Fibroblast of pulmonary artery (primary cell): Measurements from ENCODE around the gene SLC5A1.

Source experiments
- DNase-seq: peaks from one replicate; pipeline ENCODE4 v3.0.0-alpha.2; 2010; ENCODE audit warnings: low read depth
- H3K4me3 ChIP-seq: replicated peaks from 2 replicates; pipeline ENCODE4 v1.5.1; 2011; ENCODE audit warnings: low read depth, mild to moderate bottlenecking, control low read depth, low read length, moderate library complexity
- TF ChIP-seq, protein P1 (sequence below): IDR thresholded peaks from 2 replicates; pipeline ENCODE4 v1.5.1; 2011; ENCODE audit warnings: mild to moderate bottlenecking, control low read depth, low read length, inconsistent platforms; ENCODE audit errors: missing control alignments

The SLC5A1 gene

DNA sequence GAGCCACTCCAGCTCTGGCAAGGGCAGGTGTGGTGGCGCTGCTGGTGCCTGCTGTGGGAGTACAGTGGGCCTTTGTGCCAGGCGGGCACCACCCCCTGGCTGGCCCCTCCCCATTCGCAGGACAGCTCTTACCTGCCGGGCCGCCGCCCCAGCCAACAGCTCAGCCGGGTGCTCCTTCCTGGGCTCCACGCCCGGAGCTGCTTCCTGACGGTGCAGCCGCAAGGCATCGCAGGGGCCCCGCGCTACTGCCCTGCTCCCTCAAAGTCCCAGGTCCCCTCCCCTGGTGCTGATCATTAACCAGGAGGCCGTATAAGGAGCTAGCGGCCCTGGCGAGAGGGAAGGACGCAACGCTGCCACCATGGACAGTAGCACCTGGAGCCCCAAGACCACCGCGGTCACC lies at the start of gene SLC5A1:
Gene SLC5A1, plus strand, starts transcription at position 338 of the 400 bp plus-strand sequence. Its CDS starts 21 bp downstream, at position 359.
- DNase-seq, result no peak
- no peak within 1 kb of the TSS for H3K4me3 ChIP-seq
- TF ChIP-seq, protein P1, sequence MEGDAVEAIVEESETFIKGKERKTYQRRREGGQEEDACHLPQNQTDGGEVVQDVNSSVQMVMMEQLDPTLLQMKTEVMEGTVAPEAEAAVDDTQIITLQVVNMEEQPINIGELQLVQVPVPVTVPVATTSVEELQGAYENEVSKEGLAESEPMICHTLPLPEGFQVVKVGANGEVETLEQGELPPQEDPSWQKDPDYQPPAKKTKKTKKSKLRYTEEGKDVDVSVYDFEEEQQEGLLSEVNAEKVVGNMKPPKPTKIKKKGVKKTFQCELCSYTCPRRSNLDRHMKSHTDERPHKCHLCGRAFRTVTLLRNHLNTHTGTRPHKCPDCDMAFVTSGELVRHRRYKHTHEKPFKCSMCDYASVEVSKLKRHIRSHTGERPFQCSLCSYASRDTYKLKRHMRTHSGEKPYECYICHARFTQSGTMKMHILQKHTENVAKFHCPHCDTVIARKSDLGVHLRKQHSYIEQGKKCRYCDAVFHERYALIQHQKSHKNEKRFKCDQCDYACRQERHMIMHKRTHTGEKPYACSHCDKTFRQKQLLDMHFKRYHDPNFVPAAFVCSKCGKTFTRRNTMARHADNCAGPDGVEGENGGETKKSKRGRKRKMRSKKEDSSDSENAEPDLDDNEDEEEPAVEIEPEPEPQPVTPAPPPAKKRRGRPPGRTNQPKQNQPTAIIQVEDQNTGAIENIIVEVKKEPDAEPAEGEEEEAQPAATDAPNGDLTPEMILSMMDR, result no peak

DNA sequence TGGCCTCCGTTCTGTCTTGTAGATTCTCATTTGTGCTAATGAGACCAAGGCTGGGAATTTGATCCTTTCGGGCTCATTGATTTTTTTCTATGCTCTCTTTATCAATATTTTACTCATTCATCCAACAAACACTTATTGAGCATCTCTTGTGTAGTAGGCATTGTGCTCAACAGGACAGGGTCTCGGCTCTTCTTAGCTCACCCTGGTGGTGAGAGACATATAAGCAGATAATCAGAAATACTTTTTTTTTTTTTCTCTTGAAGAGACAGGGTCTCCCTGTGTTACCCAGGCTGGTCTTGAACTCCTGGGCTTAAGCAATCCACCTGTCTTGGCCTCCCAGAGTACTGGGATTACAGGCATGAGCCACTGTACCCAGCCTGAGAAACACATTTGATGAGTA lies 48.0 kb upstream of the SLC5A1 start:
- no peak for DNase-seq

DNA sequence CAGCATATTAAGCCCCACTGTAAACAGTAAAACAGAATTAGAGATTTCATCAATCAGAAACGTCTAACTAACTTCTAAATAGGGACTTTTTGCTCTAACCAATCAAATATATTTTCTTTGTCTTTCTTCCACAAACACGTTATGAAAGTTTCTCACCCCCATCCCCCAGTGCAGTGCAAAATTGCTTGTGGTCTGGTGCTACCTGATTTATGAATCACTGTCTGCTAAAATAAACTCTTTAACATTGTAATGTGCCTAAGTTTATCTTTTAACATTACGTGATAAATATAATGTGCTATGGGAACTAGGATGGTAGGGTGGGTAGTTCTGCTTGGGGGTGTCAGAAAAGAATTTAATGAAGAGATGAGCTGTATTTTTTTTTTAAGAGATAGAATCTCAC lies 47.3 kb upstream of the SLC5A1 start:
- H3K4me3 ChIP-seq, result no peak overlapping the region
- DNase-seq, result no peak
- TF ChIP-seq, protein P1, result no peak

More for the DNA sequence above, 48.0 kb upstream of the SLC5A1 start:
- TF ChIP-seq, protein P1, result peak; percentile 15
- H3K4me3 ChIP-seq, result no peak overlapping the region

DNA sequence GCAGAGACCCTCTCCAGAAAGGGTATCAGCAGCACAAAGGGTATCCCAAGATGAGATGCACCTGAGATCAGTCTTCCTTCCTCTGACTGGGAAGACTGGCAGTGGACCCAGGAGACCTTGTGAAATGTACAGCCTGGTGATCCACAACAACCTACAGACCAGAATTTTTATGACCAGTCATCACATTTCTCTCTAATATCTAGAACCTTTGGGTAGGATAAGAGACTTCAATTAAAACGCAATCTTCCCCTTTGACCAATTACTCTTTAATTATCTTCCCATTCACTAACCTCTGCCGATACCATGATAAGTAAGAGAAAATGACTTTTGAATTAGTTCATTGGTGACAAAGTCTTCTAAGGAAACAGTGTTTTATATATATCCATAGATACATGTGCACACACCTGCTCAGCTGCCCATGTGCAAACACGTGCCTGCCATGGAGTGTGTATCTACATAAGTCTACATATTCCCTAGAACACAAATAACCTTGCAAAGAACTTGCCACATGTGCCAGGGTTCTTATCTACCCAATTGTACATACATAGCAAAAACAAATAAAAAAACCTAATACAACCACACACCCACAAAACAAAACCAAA lies 44.2 kb upstream of the SLC5A1 start:
- TF ChIP-seq, protein P1, result no peak
- no peak for DNase-seq

DNA sequence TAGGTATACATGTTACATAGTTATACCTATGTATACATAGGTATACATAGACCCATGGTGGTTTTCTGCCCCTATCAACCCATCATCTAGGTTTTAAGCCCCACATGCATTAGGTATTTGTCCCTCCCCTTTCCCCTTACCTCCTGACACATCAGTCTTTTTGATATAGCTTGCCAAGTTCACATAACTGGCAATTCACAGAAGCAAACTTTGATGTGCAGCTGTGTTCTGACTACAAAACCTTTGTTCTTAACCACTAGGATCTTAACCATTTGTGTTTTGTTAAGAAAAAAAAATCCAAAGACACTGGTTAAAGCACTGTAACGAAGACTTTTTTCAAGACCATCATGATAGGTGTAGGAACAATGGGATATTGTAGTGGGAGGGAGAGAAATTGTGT lies 42.9 kb upstream of the SLC5A1 start:
- TF ChIP-seq, protein P1, result no peak
- H3K4me3 ChIP-seq, result no peak overlapping the region
- DNase-seq, result no peak

More for the DNA sequence above, 44.2 kb upstream of the SLC5A1 start:
- H3K4me3 ChIP-seq, result no peak overlapping the region

- TF ChIP-seq, protein P1, result no peak
- DNase-seq, result peak; percentile 31
- H3K4me3 ChIP-seq, result no peak overlapping the region
Observed at GRCh38 chr22:32005453-32005852, 37.6 kb upstream of the SLC5A1 start.

DNA sequence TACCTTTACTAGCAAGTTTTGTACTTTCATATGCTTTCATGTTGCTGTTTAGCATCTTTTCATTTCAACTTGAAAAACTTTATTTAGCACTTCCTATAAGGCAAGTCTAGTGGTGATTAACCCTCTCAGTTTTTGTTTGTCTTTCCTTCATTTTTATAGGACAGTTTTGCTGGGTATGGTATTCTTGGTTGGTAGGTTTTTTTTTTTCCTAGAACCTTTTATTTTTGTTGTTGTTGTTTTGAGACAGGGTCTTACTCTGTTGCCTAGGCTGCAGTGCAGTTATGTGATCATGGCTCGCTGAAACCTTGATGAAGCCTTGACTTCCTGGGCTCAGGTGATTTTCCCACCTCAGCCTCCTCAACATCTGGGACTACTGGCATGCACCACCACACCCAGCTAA lies 29.9 kb upstream of the SLC5A1 start:
- TF ChIP-seq, protein P1, result no peak
- H3K4me3 ChIP-seq, result no peak overlapping the region
- DNase-seq, result no peak
